SKM-1 (cell line): Measurements from ENCODE around the gene ANKRD36.
"Not testable (repeated sequence)": the region's sequence is repeated elsewhere in the genome, so short reads cannot be mapped to it uniquely, and the experiment has no call there.

ENCODE experiments used
- DNase-seq: peaks from one replicate; lab custom pipeline; 2025; ENCODE audit not compliant: unreplicated experiment; lab: John Stamatoyannopoulos, UW

Gene ANKRD36

DNA sequence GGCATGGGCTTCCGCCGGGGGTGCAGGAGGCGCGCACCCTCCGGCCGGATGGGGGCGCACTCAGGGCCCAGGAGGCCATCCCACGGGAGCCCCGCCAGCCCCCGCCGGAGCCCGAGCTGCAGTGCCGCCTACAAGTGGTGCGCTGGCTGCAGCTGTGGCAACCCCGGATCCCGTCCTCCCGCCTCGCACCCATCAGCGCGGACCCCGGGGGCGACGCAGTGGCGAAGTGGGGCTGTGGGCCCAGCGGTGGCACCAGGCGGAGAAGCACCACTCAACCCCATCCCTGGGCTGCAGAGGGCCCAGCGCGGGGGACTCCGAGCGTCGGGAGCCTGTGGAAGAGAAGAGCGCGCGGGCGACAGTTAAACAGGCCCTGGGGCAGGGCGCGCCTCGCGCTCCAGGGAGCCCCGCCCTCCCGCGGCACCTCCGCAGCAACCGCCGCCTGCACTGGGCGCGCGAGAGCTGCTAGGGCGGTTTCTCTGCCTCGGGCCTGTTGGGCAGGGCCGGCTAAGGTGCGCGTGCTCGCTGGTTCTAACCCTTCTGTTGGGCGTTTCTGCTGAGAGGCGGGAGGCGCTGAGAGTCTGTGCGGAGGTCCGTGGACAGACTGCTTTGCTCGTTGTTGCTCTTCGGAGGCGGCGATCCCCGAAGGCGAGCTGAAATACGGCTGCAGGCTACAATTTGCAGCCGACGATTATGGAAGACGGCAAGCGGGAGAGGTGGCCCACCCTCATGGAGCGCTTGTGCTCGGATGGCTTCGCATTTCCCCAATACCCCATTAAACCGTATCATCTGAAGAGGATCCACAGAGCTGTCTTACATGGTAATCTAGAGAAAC lies at the start of gene ANKRD36:
ANKRD36 (plus strand) TSS at position 104 of the 832 bp plus-strand sequence; CDS start at position 691, 587 bp downstream.
- not testable (repeated sequence) for DNase-seq

GRCh38 chr2:97066030-97066429 lies 46.9 kb upstream of the ANKRD36 start:
- not testable (repeated sequence) for DNase-seq

DNA sequence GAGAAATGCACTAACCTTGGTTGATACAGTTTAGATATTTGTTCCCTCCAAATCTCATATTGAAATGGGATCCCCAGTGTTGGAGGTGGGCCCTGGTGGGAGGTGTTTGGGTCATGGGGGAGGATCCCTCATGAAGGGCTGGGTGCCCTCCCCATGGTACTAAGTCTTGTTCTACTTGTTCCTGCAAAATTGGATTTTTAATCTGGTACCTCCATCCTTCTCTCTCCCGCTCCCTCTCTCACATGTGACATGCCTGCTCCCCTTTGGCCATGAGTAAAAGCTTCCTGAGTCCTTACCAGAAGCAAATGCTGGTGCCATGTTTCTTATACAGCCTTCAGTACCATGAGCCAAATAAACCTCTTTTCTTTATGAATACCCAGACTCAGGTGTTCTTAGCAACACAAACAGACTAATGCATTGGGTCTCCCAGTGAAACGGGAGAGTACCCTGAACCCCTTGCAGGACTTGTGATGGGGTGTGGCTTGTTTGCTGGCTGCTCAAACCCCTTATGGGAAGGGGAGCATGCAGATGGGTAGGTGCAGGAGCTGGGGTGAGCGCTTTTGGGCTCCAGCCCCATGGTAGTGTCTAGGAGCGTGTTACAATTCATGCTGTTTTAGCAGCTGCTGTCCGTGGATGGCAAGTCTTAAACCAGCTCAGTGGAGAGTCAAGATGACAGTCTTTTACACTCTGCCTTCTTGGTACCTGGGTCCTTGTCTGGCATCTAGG lies 45.5 kb upstream of the ANKRD36 start:
- no peak for DNase-seq

GRCh38 chr2:97068074-97068473 lies 44.9 kb upstream of the ANKRD36 start:
- DNase-seq, result no peak

DNA sequence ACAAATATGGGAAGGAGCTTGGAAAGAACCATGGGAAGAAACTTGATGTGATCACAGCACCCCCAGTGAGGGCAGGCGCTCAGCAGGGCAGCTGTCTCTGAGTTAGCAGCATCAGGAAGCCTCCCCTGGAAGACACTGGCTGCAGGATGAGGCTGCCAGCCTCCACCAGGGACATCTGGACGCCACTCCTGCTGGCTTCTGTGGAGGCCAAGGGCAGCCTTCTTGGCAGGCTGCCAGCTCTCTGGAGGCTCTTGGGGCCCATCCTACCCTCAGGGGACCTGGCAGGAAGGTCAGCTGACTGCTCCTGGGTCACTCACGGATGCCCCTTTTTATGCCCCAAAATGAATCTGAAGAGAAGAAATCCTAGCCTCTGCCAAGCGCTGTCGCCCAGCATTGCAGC lies 44.2 kb upstream of the ANKRD36 start:
- not testable (repeated sequence) for DNase-seq

GRCh38 chr2:97070915-97071314 lies 42.0 kb upstream of the ANKRD36 start:
- not testable (repeated sequence) for DNase-seq

- not testable (repeated sequence) for DNase-seq
Observed at GRCh38 chr2:97077213-97077612, 35.7 kb upstream of the ANKRD36 start.

DNA sequence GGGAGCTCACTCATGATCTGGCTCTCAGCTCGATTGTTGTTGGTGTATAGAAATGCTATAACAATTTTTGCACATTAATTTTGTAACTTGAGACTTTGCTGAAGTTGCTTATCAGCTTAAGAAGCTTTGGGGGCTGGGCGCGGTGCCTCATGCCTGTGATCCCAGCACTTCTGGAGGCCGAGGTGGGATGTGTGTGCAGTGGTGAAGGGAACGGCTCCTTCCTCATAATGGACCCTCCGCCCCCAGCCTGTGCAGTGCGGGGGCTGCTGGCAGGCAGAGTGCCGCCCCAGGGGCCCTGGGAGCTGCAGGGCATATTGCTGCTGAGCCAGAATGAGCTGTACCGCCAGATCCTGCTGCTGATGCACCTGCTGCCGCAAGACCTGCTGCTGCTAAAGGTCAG lies 32.1 kb upstream of the ANKRD36 start:
- not testable (repeated sequence) for DNase-seq

GRCh38 chr2:97082206-97082605 lies 30.7 kb upstream of the ANKRD36 start:
- not testable (repeated sequence) for DNase-seq

GRCh38 chr2:97083516-97083915 lies 29.4 kb upstream of the ANKRD36 start:
- DNase-seq, result not testable (repeated sequence)

DNA sequence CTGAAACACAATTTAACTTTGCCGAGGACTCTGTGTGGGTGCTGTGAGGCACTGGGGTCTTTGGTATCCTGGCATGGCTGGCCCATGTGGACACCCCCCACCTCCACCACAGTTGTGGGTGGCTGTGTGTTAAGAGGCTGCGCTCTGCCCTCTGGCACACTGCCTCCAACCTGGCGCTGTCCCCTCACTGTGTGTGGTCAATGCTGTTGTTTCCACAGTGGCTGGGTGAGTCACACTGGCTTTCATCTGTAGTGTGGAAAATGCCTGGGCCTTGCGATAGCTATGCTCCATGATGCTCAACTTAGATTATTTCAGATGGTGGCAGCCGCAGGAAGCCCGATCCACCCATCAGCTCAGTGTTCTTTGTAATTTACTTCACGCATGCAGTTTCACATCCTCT lies 27.9 kb upstream of the ANKRD36 start:
- DNase-seq, result not testable (repeated sequence)

DNA sequence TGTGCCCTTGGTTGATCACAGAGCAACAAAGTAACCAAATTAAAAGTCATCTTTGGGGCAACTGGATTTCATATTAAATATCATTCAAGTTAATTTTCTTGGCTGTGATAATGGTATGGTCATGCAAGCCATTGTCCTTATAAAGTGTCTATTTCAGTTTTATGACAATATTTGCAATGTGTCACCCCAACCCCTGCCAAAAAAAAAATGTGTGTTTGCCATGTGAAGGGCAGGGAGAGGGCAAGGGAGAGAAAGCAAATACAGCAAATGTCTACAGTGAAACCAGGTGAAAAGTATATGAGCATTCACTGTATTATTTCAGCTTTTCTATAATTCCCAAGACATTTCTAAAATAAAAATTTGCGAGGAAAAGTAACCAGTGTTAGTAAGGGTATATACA lies 24.2 kb upstream of the ANKRD36 start:
- not testable (repeated sequence) for DNase-seq

- not testable (repeated sequence) for DNase-seq
Observed at GRCh38 chr2:97092946-97093345, 20.0 kb upstream of the ANKRD36 start.

- not testable (repeated sequence) for DNase-seq
Observed at GRCh38 chr2:97093983-97094771, 18.8 kb upstream of the ANKRD36 start.

- not testable (repeated sequence) for DNase-seq
Observed at GRCh38 chr2:97094772-97095611, 18.0 kb upstream of the ANKRD36 start, which contains the start of gene FAHD2B. Gene FAHD2B, minus strand, starts transcription at chr2:97094882. Its CDS starts 3,176 bp downstream, at chr2:97091706.

- DNase-seq, result no peak
Observed at GRCh38 chr2:97095661-97096060, 17.3 kb upstream of the ANKRD36 start.

DNA sequence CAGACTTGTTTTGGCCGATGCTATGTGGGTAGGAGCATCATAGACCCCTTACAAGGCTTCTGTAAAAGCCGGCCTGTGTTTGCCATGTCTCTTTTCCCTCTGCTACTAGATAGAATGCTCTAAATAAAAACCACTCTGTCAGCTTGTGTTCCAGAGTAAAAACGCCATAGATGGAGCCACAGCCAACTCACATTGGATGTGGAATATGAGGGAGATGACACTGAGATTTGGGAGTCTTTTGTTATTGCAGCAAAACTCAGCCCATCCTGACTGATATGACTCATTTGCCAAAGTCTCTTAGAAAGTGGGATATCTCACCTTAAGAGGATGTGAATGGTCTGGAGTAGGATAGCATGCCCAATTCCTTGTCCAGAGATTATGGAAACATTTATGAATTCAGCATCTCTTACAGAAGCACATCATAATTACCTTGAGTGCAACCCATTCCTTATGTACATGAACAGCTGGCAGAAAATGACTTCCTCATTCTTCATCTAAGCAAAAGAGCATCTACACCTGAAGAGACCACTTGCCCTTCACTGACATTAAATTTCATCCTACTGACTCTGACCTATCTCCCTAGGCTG lies 14.1 kb upstream of the ANKRD36 start:
- DNase-seq, result not testable (repeated sequence)

DNA sequence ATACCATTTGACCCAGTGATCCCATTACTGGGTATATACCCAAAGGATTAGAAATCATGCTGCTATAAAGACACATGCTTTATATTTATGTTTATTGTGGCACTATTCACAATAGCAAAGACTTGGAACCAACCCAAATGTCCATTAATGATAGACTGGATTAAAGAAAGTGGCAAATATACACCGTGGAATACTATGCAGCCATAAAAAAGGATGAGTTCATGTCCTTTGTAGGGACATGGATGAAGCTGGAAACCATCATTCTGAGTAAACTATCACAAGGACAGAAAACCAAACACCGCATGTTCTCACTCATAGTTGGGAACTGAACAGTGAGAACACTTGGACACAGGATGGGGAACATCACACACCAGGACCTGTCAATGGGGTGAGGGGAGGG lies 6.1 kb upstream of the ANKRD36 start:
- not testable (repeated sequence) for DNase-seq

- not testable (repeated sequence) for DNase-seq
Observed at GRCh38 chr2:97111246-97111645, 1.7 kb upstream of the ANKRD36 start.
